ENCODE data around the gene TRDN. TPM values are rescaled to one million over a fixed set of nuclear protein-coding genes. Genes with fewer than 3 reads are reported as not detected.
"Not testable (repeated sequence)": the region's sequence is repeated elsewhere in the genome, so short reads cannot be mapped to it uniquely, and the experiment has no call there.

Gene TRDN
- total RNA-seq, 2 experiments from 2014 or later: not detected

DNA sequence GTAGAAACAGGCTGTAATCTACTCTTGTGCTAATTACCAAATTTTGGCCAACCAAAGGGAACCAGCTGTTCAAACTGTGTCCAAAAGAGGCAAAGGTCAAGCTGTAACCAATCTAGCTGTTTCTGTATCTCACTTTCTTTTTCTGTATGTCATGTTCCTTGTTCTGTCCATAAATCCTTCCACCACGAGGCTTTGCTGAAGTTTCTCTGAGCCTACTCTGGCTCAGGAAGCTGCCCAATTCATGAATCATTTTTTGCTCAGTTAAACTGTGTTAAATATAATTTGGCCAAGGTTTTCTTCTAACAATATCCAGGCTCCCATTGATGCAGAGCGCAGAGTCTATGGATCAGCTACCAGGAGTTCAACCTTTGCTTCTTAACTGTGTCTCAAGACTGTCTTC, 272.8 kb downstream of the TRDN start:
- no peaks in the 10 kb centered on the region for H3K27me3 Mint-ChIP-seq
- POLR2A ChIA-PET: no interaction called here
- H3K36me3 Mint-ChIP-seq (ENCODE audit: low read depth): no peaks in the 10 kb centered on the region
- DNase-seq: no peak
- no peaks in the 10 kb centered on the region for H3K4me1 Mint-ChIP-seq
- H3K4me3 Mint-ChIP-seq: no peak overlapping the region
- H3K9me3 Mint-ChIP-seq: peaks cover 4% of the 10 kb centered on the region
- H3K27ac Mint-ChIP-seq: no peak overlapping the region
- CTCF ChIA-PET: no interaction called here

DNA sequence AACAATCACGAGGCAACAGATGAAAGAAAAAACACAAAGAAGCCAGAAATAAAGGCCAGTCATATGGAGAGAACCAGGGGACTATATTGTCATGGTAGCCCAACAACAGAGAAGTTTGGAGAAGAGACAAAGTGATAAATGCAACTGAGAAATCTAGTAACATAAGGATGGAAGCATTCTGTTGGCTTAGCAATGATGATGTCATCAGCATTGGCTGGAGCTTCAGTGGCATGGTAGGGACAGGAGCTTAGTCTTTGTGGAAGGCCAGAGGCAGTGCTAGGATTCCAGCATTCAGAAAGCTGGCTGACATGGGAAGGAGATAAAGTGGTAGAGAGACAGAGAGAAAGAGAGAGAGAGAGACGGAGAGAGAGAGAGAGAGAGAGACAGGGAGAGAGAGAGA, 276.4 kb downstream of the TRDN start:
- Mint-ChIP-seq H3K36me3 (ENCODE audit: low read depth) (no peaks in the 10 kb centered on the region), H3K4me3 (no peak overlapping the region), H3K27ac (no peak overlapping the region), H3K9me3 (peaks cover 4% of the 10 kb centered on the region), H3K27me3 (no peaks in the 10 kb centered on the region), H3K4me1 (no peaks in the 10 kb centered on the region)
- ChIA-PET POLR2A (no interaction called here), CTCF (no interaction called here)
- no peak for DNase-seq

DNA sequence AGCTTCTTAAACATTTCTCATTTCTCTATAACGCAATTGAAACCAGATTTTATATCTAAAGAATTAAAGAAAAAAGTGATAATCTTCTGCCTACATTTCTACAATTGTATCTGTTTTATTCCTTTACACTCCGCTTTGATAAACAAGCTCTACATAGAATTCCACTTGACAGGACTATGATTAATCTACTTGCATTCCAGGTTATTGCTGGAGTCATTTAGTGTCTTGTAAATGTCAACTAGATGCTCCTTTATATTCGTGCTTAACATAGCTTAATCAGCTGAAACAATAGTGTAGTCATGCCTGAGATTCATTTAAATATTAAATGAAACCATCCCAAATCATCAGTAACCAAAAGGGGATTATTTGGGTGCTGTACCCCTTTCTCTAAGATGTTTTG, 284.0 kb downstream of the TRDN start:
- Mint-ChIP-seq H3K27ac (no peak overlapping the region), H3K27me3 (no peaks in the 10 kb centered on the region), H3K4me3 (no peak overlapping the region), H3K9me3 (no peaks in the 10 kb centered on the region), H3K36me3 (ENCODE audit: low read depth) (no peaks in the 10 kb centered on the region), H3K4me1 (no peaks in the 10 kb centered on the region)
- ChIA-PET POLR2A (no interaction called here), CTCF (no interaction called here)
- DNase-seq: no peak

DNA sequence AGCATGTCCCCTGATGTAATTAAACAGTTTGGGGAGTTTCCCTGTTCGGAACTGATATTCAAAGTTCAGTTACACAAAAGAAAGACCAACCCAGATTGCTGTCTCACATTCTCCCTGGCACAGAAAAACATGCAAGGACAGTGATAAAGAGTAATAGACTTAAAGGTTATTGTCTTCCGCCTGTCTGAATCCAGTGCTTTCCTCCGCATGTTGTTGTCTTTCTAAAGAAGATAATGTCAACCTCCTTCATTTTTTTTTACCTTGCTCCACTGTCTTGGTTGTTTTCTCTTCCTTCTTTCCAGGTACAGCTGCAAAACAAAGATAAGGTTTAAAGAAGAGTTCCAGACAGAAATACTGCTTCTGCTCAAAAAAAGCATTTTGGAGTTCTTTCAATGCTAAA, 284.5 kb downstream of the TRDN start:
- POLR2A ChIA-PET: no interaction called here
- H3K27ac Mint-ChIP-seq: no peak overlapping the region
- no peak overlapping the region for H3K4me3 Mint-ChIP-seq
- CTCF ChIA-PET: no interaction called here
- H3K36me3 Mint-ChIP-seq (ENCODE audit: low read depth): no peaks in the 10 kb centered on the region
- no peak for DNase-seq
- H3K9me3 Mint-ChIP-seq: no peaks in the 10 kb centered on the region
- H3K4me1 Mint-ChIP-seq: no peaks in the 10 kb centered on the region
- H3K27me3 Mint-ChIP-seq: no peaks in the 10 kb centered on the region

DNA sequence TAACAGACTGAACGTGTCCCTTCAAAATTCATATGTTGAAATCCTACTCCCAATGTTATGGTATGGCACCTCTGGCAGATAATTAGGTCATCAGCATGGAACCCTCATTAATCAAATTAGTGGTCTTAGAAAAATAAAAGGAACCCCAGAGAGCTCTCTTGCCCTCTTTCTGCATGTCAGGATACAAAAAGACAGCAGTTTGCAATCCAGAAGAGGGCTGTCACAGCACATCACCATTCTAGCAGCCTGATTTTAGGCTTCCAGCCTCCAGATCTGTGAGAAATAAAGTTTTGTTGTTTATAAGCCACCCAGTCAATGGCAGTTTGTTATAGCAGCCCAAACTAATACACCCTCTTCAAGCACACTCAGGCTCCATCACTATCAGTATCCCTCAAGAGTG, 292.9 kb downstream of the TRDN start:
- H3K27me3 Mint-ChIP-seq: no peaks in the 10 kb centered on the region
- no peak overlapping the region for H3K27ac Mint-ChIP-seq
- no peak overlapping the region for H3K4me3 Mint-ChIP-seq
- no peak for DNase-seq
- H3K36me3 Mint-ChIP-seq (ENCODE audit: low read depth): no peaks in the 10 kb centered on the region
- H3K4me1 Mint-ChIP-seq: no peaks in the 10 kb centered on the region
- ChIA-PET POLR2A (no interaction called here), CTCF (no interaction called here)
- H3K9me3 Mint-ChIP-seq: no peaks in the 10 kb centered on the region

DNA sequence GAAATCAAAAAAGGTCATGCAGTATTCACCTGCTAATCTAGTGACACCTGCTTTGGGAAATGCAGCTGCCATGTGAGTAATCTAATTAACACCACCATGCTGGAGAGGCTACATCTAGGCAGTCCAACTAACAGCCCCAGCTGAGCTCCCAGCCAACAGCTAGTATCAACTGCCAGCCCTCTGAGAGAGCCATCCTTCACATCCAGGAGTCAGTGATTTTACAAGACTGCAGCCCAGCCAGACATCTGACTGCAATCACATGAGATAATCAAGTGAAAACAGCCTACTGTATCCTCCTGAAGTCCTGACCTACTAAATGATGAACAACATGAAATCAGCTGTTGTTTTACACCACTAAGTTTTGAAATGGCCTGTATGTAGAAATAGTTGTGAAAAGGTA, 298.4 kb downstream of the TRDN start:
- Mint-ChIP-seq H3K9me3 (no peaks in the 10 kb centered on the region), H3K36me3 (ENCODE audit: low read depth) (no peaks in the 10 kb centered on the region), H3K4me3 (no peak overlapping the region), H3K27ac (no peak overlapping the region), H3K4me1 (no peaks in the 10 kb centered on the region), H3K27me3 (no peaks in the 10 kb centered on the region)
- CTCF ChIA-PET: no interaction called here
- DNase-seq: no peak
- POLR2A ChIA-PET: no interaction called here

DNA sequence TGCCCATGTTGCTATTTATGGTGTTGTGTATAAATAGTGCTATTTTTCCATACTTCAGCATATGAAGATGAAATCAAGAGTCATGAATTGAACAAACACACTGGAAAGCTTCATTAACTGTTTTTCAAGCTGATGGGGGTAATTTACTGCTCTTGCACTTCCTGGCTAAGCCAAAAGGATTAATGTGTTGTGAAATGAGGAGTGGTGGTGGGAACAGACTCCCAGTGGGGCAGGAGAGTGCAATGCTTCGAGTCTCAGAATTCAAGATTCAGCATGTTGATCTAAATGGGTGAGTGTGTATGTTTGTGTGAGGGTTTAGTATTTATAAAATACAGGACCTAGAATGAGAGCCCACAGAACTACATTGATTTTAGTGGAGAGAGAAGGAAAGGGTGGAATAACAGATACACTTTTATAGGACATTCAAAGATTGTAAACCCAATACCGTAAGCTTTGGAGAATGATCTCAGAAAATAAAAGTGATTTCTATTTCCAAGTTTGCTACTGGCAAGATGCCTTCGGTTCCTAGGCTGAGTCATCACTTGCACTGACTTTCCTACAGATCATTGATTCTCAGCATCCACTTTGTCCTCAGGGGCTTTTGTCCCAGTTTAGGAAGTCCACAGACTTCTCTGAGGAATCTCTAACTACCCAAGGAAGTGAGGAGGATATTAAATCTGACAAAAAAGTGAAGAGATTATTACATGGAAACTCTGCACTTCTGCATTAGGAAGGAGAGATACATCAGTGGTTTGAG, 303.6 kb downstream of the TRDN start:
- Mint-ChIP-seq H3K9me3 (no peaks in the 10 kb centered on the region), H3K27ac (no peak overlapping the region), H3K4me1 (no peaks in the 10 kb centered on the region), H3K27me3 (no peaks in the 10 kb centered on the region), H3K4me3 (no peak overlapping the region), H3K36me3 (ENCODE audit: low read depth) (no peaks in the 10 kb centered on the region)
- POLR2A ChIA-PET: no interaction called here
- no peak for DNase-seq
- CTCF ChIA-PET: no interaction called here

DNA sequence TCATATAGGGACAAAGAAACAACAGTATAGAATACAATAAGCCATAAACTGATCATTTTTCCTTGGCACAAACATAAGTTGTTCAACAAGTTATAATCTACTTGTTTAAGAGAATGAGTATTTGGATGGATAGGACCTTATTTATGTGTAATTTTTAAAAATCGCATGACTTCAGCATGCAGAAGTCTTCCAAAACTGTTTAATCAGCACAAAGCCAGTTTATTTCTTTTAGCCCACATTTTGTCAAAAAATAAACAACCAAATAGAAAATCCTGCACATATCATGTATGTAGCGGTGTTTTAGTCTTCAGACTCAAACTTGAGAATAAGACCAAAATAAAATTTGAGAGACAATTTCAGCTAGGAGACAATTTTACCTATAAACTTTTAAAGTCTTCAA, 304.7 kb downstream of the TRDN start:
- H3K4me1 Mint-ChIP-seq: no peaks in the 10 kb centered on the region
- H3K27ac Mint-ChIP-seq: no peak overlapping the region
- DNase-seq: no peak
- H3K9me3 Mint-ChIP-seq: no peaks in the 10 kb centered on the region
- CTCF ChIA-PET: no interaction called here
- POLR2A ChIA-PET: no interaction called here
- H3K27me3 Mint-ChIP-seq: no peaks in the 10 kb centered on the region
- no peak overlapping the region for H3K4me3 Mint-ChIP-seq
- no peaks in the 10 kb centered on the region for H3K36me3 Mint-ChIP-seq (ENCODE audit: low read depth)

DNA sequence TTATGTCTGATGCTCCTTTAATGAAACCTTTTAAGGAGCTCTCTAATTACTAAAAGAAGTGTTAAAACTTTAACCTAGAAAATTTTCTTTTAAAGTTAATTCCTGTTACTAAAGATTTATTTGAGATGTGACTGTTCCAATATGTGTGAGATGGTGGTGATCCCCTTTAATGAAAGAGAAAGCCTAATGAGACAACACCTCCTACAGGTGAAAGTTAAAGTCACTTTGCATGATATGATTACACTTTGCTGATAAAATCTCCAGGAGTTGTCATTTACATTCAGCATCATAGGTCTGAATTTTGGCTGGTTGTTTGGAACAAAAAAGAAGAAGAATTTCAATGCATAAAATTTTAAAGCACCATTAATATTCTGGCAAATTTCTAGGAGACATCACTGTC, 307.4 kb downstream of the TRDN start:
- no peak overlapping the region for H3K4me3 Mint-ChIP-seq
- H3K4me1 Mint-ChIP-seq: no peaks in the 10 kb centered on the region
- CTCF ChIA-PET: no interaction called here
- no peaks in the 10 kb centered on the region for H3K9me3 Mint-ChIP-seq
- no peak overlapping the region for H3K27ac Mint-ChIP-seq
- no peak for DNase-seq
- H3K36me3 Mint-ChIP-seq (ENCODE audit: low read depth): no peaks in the 10 kb centered on the region
- H3K27me3 Mint-ChIP-seq: no peaks in the 10 kb centered on the region
- POLR2A ChIA-PET: no interaction called here

DNA sequence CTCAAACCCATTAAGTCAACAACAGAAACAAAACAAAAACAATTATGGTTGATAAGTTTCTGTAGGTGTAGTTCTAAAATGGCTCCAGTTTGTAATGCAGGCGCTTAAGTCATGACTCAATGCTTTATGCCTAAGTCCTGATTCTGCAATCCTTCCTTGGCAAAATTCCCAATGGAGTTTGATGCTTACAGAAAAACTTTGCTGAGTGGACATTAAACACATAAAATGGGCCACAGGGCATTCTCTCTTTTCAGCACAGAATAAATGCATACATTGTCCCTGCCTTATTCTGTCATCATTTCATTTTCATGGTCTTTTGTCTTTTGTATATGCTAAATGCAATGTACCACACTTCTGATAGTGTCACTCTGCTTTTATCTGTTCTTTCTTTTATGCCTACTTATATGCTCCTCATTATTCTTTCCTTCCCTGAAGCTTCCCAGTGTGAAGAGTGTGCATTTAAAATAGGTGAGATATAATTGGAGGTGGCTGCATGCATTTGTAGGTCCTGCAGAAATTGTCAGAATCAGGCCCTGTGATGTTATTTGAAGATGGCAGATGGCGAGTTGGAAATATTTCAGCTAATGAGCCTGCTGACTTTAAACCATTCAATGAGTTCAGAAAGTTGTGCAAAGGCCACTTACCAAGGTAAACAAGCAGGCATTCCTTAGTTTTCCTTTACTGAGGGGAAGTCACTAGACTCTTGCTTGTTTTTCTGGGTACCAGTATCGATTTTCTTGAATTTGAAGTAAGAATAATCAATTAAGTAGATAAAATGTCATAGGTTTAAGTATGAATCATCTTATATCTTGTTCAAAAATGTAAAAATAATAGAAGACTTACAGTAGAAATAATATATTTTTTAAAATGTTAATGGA, 313.1 kb downstream of the TRDN start:
- no peak for DNase-seq
- Mint-ChIP-seq H3K4me3 (no peak overlapping the region), H3K27ac (no peak overlapping the region), H3K27me3 (no peaks in the 10 kb centered on the region), H3K4me1 (no peaks in the 10 kb centered on the region), H3K36me3 (ENCODE audit: low read depth) (no peaks in the 10 kb centered on the region), H3K9me3 (no peaks in the 10 kb centered on the region)
- ChIA-PET CTCF (no interaction called here), POLR2A (no interaction called here)

DNA sequence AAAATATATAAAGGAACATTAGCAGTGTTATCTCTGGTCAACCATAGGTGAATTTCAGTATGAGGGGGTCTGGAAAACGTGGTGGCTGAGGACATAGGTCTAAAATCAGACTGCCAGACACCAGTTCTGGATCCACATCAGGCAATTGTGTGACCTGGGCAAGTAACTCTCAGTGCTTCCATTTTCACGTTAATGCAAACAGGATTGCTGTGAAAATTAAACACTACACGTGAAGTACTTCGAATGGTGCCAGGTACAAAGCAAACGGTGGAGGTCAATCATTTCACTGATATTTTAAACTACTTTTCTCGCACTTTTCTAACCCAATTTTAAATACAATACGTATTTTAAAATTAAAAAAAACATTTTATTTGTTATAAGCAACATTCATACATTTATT, 315.7 kb downstream of the TRDN start:
- no peak overlapping the region for H3K27ac Mint-ChIP-seq
- H3K27me3 Mint-ChIP-seq: no peaks in the 10 kb centered on the region
- no peak overlapping the region for H3K4me3 Mint-ChIP-seq
- H3K9me3 Mint-ChIP-seq: no peaks in the 10 kb centered on the region
- no peaks in the 10 kb centered on the region for H3K36me3 Mint-ChIP-seq (ENCODE audit: low read depth)
- ChIA-PET CTCF (no interaction called here), POLR2A (no interaction called here)
- no peaks in the 10 kb centered on the region for H3K4me1 Mint-ChIP-seq
- DNase-seq: no peak

DNA sequence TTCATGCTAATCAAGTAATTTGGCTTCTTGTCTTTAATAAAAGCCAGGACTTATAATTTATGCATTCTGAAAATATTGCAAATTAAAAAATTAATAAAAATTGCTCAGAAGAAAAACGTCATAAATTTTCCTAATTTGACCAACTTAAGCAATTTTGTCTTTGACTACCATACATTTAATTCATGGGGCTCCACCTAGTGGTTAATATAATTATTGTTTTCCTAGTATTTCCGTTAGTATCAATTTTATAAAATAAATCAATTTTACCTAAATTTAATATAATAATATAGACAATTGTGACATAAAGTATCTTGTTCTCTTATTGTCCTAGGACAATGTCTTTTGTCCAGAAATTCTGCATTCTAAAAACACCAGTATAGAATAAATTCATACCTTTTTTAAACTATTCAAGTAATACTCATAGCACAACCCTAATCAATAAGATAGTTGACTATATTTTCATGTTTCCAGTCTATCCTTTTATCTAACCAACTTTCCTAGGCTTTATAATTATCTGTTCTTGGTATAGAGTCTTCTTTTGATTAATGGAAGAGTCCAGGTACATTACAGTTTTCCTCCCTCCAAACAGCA, 319.9 kb downstream of the TRDN start:
- Mint-ChIP-seq H3K27ac (no peak overlapping the region), H3K4me3 (no peak overlapping the region)
- CTCF ChIA-PET: no interaction called here

DNA sequence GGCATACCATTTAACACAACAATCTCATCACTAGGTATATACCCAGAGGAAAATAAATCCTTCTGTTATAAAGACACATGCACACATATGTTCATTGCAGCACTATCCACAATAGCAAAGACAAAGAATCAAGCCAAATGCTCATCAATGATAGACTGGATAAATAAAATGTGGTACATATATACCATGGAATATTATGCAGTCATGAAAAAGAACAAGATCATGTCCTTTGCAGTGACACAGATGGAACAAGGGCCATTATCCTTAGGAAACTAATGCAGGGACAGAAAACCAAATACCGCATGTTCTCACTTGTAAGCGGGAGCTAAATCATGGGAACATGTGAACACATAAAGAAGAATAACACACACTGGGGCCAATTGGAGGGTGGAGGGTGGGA, 322.3 kb downstream of the TRDN start:
- CTCF ChIA-PET; H3K36me3 Mint-ChIP-seq (ENCODE audit: low read depth); H3K27me3 Mint-ChIP-seq; H3K4me3 Mint-ChIP-seq; H3K27ac Mint-ChIP-seq; POLR2A ChIA-PET; DNase-seq; H3K9me3 Mint-ChIP-seq; H3K4me1 Mint-ChIP-seq: not testable (repeated sequence)

More for the DNA sequence above, 319.9 kb downstream of the TRDN start:
- no peaks in the 10 kb centered on the region for H3K4me1 Mint-ChIP-seq
- H3K27me3 Mint-ChIP-seq: no peaks in the 10 kb centered on the region
- no peaks in the 10 kb centered on the region for H3K36me3 Mint-ChIP-seq (ENCODE audit: low read depth)
- DNase-seq: no peak
- POLR2A ChIA-PET: no interaction called here
- H3K9me3 Mint-ChIP-seq: no peaks in the 10 kb centered on the region

DNA sequence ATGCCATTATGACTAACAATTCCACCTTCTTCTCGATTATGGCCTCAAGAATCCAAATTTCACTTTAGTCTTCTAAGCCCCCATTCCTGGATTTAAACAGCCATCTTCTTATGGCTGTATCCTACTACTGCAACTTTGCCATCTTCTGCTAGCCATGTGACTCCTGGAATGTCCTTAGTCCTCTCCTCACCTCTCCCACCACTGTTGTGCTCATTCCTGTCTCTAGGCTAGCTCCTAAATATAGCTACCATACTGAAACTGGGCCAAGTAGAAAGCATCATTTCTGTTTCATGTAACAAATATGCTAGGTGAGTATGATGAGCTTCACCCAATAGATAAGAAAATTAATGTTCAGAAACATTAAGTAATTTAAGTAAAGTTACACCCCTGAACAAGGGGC, 327.6 kb downstream of the TRDN start:
- ChIA-PET CTCF (no interaction called here), POLR2A (no interaction called here)
- H3K27ac Mint-ChIP-seq: no peak overlapping the region
- H3K27me3 Mint-ChIP-seq: no peaks in the 10 kb centered on the region
- no peaks in the 10 kb centered on the region for H3K9me3 Mint-ChIP-seq
- H3K36me3 Mint-ChIP-seq (ENCODE audit: low read depth): no peaks in the 10 kb centered on the region
- no peak overlapping the region for H3K4me3 Mint-ChIP-seq
- DNase-seq: no peak
- H3K4me1 Mint-ChIP-seq: no peaks in the 10 kb centered on the region

Data from activated CD4-positive, alpha-beta T cell treated with anti-CD3 and anti-CD28 coated beads, Interleukin-2, amount 10 ng/mL, durations not matched to agents 7 days and 5 days (primary cell).